GM20000 (cell line): Measurements from ENCODE around the gene OTOG.

Experiments used
- DNase-seq: peaks from one replicate; pipeline ENCODE4 v3.0.0; 2012; ENCODE audit warnings: low spot score
- TF ChIP-seq, protein P1 (sequence below): IDR thresholded peaks from 2 replicates; pipeline ENCODE4 v1.5.1; 2012; ENCODE audit warnings: mild to moderate bottlenecking, control low read depth; ENCODE audit errors: extremely low read depth, missing control alignments

The OTOG gene

GRCh38 chr11:17547051-17547577, at the start of gene OTOG:
TSS of gene OTOG (plus strand) at chr11:17547259. CDS start at chr11:17547373, 114 bp downstream.
- no peak for DNase-seq
- TF ChIP-seq, protein P1, sequence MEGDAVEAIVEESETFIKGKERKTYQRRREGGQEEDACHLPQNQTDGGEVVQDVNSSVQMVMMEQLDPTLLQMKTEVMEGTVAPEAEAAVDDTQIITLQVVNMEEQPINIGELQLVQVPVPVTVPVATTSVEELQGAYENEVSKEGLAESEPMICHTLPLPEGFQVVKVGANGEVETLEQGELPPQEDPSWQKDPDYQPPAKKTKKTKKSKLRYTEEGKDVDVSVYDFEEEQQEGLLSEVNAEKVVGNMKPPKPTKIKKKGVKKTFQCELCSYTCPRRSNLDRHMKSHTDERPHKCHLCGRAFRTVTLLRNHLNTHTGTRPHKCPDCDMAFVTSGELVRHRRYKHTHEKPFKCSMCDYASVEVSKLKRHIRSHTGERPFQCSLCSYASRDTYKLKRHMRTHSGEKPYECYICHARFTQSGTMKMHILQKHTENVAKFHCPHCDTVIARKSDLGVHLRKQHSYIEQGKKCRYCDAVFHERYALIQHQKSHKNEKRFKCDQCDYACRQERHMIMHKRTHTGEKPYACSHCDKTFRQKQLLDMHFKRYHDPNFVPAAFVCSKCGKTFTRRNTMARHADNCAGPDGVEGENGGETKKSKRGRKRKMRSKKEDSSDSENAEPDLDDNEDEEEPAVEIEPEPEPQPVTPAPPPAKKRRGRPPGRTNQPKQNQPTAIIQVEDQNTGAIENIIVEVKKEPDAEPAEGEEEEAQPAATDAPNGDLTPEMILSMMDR = no peak

DNA sequence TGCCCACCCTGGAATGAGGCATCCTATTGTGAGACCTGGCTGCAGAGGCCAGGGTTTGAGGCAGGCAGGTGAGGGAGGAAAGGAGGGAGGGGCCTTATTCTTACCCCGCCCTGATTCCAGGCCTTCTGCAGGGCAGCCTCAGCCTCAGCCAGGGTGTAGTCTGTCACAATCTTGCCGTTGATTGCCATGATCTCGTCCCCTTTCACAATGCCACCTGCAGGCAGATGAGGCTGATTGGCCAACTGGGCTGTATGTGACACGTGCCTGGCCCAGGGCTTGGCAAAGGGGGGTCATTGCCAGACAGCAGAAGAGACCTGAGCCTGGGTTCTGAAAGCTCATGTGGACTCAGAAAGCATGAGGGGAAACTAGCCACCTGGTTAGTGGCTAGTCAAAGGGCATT, 49.0 kb upstream of the OTOG start:
- DNase-seq = no peak
- TF ChIP-seq, protein P1 = no peak

- TF ChIP-seq, protein P1 = no peak
- no peak for DNase-seq
These were observed 48.6 kb upstream of the OTOG start for GRCh38 chr11:17498475-17498874.

- no peak for DNase-seq
- TF ChIP-seq, protein P1 = no peak
These were observed 46.4 kb upstream of the OTOG start for GRCh38 chr11:17500673-17501072.

DNA sequence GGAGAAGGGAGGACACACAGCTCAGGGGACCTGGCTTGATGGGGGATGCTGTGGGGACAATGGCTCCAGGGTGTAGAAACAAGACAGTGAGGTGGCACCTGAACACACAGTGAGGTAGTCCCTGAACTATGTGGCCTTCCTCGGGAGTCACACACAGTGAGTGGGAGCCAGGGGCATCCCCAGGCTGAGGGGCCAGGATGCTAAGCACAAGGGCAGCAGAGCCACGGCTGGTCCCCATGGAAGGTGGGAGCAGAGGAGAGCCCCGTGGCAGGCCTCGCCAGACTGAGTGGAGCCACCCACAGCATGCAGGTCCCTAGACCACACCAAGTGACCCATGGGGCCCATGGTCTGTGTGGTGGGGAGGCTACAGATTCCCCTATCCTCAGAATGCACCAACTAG, 44.4 kb upstream of the OTOG start:
- no peak for DNase-seq
- TF ChIP-seq, protein P1 = no peak

DNA sequence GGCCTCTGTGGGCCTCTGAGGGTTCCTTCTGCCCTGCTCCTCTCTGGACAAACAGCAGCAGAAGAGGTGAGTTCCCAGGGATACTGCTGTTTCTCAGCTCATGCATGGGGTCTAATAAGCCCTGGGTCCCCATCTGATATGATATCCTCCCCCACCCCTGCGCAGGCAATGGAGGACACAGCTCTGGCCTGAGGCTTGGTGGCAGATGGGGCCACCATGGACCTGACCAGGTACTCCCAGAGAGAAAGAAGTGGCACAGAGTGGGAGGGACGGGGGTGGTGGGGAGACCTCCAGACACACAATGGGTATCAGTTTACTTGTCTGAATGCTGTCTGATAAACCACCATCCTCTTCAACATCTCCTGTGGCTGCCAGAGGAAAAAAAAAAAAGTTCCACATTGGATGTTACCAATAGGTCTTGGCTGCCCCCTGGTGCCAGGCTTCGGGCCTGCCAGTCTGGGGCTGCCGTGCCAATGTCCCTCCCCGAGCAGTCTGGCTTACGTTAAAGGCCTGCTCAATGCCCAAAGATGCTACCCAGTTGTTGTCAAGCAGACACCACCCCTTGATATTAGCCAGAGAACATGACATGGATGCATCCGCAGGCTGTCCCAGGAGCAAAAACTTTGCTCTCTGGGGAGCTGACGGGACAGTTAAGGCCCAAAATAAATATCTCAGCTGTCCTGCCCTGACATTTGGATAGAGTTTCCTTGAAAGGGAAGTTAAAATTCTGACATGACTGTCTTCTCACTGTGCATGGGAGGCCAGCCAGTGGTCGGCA, 42.5 kb upstream of the OTOG start:
- TF ChIP-seq, protein P1 = peak; percentile 86
- DNase-seq = peak; percentile 75

DNA sequence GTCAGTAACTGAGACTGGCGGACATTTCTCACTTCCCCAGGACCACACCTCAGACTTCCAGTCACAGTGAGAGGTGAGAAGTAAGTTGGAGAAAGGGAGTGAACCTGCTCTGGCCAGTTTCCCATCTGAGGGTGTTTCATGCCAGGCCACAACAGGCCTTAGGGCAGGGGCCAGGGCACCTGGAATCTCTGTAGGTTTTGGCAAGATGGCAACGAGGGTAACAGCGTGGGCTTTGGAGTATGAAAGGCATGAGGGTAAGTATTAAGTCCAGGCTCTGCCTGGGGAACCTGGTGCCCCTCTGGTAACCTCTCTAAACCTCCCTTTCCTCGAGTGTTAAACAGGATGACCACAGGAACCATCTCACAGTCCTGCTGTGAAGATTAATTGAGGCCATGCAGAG, 41.9 kb upstream of the OTOG start:
- TF ChIP-seq, protein P1 = no peak
- no peak for DNase-seq
